T-helper 1 cell treated with Interleukin-12 subunit alpha and Interleukin-12 subunit beta and Interleukin-4 antibody, amounts not matched to agents 30 μg/mL and 1 μg/mL, for 36 hours (primary cell): ENCODE measurements around the gene KRT6A.
"Not testable (repeated sequence)": the region's sequence is repeated elsewhere in the genome, so short reads cannot be mapped to it uniquely, and the experiment has no call there.

Experiments used
- H3K27ac Mint-ChIP-seq: one replicate; pipeline ENCODE4 v1.8.0; 2021; ENCODE audit warnings: mild to moderate bottlenecking, mixed read lengths
- H3K27me3 Mint-ChIP-seq: one replicate; pipeline ENCODE4 v1.8.0; 2021; ENCODE audit warnings: low read depth, mixed read lengths
- H3K36me3 Mint-ChIP-seq: one replicate; pipeline ENCODE4 v1.8.0; 2021; ENCODE audit warnings: low read depth, mixed read lengths
- H3K4me1 Mint-ChIP-seq: one replicate; pipeline ENCODE4 v1.8.0; 2021; ENCODE audit warnings: low read depth, mixed read lengths
- H3K4me3 Mint-ChIP-seq: one replicate; pipeline ENCODE4 v1.8.0; 2021; ENCODE audit warnings: mild to moderate bottlenecking, moderate library complexity, mixed read lengths
- H3K9me3 Mint-ChIP-seq: one replicate; pipeline ENCODE4 v1.8.0; 2021; ENCODE audit warnings: mixed read lengths

Gene KRT6A

GRCh38 chr12:52518574-52519386, 25.7 kb upstream of the KRT6A start:
- Mint-ChIP-seq H3K4me3 (no peak overlapping the region), H3K9me3 (no peaks in the 10 kb centered on the region), H3K27ac (no peak overlapping the region)

DNA sequence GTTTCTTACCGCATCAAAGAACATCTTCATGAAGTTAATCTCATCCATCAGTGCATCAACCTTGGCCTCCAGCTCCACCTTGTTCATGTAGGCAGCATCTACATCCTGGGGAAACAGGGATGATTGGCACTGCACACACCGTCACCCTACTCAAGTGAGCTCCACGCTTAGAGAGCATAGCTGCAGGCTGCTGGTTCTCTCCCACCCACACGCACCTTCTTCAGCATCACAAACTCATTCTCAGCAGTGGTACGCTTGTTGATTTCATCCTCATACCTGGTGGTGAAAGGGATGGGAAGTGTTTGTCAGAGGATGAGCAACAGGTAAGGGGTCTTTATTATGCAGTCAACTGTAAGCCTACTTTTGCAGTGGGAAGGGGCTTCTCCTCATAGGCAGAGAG, 24.8 kb upstream of the KRT6A start:
- no peak overlapping the region for H3K4me3 Mint-ChIP-seq
- H3K4me1 Mint-ChIP-seq, result no peaks in the 10 kb centered on the region
- no peaks in the 10 kb centered on the region for H3K9me3 Mint-ChIP-seq
- peaks cover 4% of the 10 kb centered on the region for H3K27me3 Mint-ChIP-seq
- H3K27ac Mint-ChIP-seq, result no peak overlapping the region
- H3K36me3 Mint-ChIP-seq, result no peaks in the 10 kb centered on the region

More at GRCh38 chr12:52518574-52519386, 25.7 kb upstream of the KRT6A start:
- Mint-ChIP-seq H3K4me1 (no peaks in the 10 kb centered on the region), H3K36me3 (no peaks in the 10 kb centered on the region), H3K27me3 (peaks cover 4% of the 10 kb centered on the region)

GRCh38 chr12:52517005-52517835, 24.2 kb upstream of the KRT6A start:
- Mint-ChIP-seq H3K36me3 (no peaks in the 10 kb centered on the region), H3K27ac (no peak overlapping the region), H3K4me1 (no peaks in the 10 kb centered on the region), H3K4me3 (no peak overlapping the region), H3K9me3 (no peaks in the 10 kb centered on the region), H3K27me3 (peaks cover 4% of the 10 kb centered on the region)

DNA sequence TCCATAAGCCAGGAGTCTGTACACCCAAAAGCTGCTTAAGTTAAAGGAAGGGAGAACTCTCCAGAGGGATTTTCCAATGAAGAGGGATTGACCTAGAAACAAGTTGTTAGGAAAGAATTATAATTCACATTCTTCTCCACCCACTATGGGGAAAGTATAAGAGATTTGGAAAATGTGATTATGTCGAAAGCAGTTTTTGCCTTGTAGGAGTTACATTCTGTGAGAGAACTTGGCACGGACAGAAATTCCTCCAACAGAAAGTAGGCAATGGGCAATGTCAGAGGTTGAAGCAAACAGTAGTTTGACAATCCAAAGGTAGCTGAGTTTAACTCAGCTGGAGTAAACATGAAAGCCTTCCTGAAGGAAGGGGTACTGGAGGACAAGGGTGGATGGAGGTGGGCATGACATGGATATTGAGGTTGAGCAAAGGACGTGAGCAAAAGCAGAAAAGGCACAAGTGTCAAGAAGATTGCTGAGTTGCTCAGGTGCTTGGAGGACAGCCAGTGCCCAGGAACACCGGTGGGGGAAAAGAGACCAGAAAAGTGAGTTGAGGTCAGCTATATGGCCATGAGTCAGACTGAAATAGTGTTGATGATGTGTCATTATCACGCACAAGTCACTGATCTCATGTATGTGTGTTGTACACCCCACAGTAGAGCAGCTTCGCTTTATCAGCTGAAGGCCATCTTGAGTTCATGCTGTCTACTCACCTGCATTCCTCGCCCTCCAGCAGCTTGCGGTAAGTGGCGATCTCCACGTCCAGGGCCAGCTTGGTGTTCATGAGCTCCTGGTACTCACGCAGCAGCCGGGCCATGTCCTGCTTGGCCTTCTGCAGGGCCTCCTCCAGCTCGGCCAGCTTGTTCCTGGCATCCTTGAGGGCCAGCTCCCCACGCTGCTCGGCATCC, 23.1 kb upstream of the KRT6A start:
- Mint-ChIP-seq H3K27me3 (peaks cover 4% of the 10 kb centered on the region), H3K9me3 (peaks cover 7% of the 10 kb centered on the region), H3K4me3 (no peak overlapping the region), H3K4me1 (no peaks in the 10 kb centered on the region), H3K36me3 (no peaks in the 10 kb centered on the region), H3K27ac (no peak overlapping the region)

GRCh38 chr12:52515319-52515646, 22.2 kb upstream of the KRT6A start:
- peaks cover 4% of the 10 kb centered on the region for H3K27me3 Mint-ChIP-seq
- H3K27ac Mint-ChIP-seq, result no peak overlapping the region
- no peak overlapping the region for H3K4me3 Mint-ChIP-seq
- H3K9me3 Mint-ChIP-seq, result peaks cover 11% of the 10 kb centered on the region
- no peaks in the 10 kb centered on the region for H3K36me3 Mint-ChIP-seq
- no peaks in the 10 kb centered on the region for H3K4me1 Mint-ChIP-seq

GRCh38 chr12:52514471-52515318, 21.6 kb upstream of the KRT6A start:
- Mint-ChIP-seq H3K9me3 (peaks cover 11% of the 10 kb centered on the region), H3K27ac (no peak overlapping the region), H3K4me1 (no peaks in the 10 kb centered on the region), H3K27me3 (peaks cover 6% of the 10 kb centered on the region), H3K4me3 (no peak overlapping the region), H3K36me3 (no peaks in the 10 kb centered on the region)

GRCh38 chr12:52513736-52514135, 20.7 kb upstream of the KRT6A start:
- peaks cover 8% of the 10 kb centered on the region for H3K27me3 Mint-ChIP-seq
- H3K27ac Mint-ChIP-seq, result no peak overlapping the region
- peaks cover 11% of the 10 kb centered on the region for H3K9me3 Mint-ChIP-seq
- H3K36me3 Mint-ChIP-seq, result no peaks in the 10 kb centered on the region
- no peaks in the 10 kb centered on the region for H3K4me1 Mint-ChIP-seq
- H3K4me3 Mint-ChIP-seq, result no peak overlapping the region

- H3K4me1 Mint-ChIP-seq, result no peaks in the 10 kb centered on the region
- peaks cover 23% of the 10 kb centered on the region for H3K27me3 Mint-ChIP-seq
- no peak overlapping the region for H3K4me3 Mint-ChIP-seq
- H3K9me3 Mint-ChIP-seq, result peaks cover 11% of the 10 kb centered on the region
- H3K36me3 Mint-ChIP-seq, result no peaks in the 10 kb centered on the region
- no peak overlapping the region for H3K27ac Mint-ChIP-seq
Measured at GRCh38 chr12:52508211-52508610, 15.2 kb upstream of the KRT6A start.

DNA sequence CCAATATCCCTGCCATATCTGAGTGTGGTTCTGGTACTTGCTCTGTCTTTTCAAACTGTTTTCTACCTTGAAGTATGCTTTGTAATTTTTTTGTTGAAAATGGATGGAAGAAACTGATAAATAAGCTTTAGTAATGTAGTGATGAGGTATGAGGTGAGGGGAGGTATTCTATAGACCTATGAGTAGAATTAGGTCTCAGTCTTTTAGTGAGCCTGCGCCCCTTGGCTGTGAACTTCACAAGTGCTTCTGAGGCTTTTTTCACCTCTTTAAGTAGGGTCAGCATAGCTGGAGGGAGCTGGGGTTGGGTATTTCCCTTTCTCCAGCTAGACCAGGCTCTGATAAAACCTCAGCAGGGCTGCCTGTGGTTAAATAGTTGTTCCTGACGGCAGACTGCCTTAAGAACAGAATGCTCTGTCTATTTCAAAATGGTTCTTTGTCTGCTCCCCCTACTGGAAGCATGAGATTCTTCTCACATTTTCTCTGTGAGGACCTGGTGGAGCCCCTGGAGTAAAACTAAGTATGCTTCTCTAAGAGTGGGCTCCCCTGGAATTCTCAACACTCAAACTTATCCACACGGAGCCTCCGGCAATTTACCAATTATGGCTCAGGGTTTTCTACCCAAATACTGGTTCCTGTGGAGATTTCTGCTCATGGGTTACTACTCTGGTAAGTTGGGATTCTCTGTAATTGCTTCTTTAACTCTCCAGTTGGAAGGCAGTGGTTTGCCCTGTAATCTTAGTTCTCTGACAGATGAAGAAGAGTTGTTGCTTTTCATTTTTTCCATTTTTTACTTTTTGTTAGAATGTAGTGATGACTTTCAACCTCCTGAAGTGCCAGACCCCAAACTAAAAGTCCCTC, 14.0 kb upstream of the KRT6A start:
- Mint-ChIP-seq H3K36me3 (no peaks in the 10 kb centered on the region), H3K4me3 (no peak overlapping the region), H3K27ac (no peak overlapping the region), H3K4me1 (no peaks in the 10 kb centered on the region), H3K9me3 (peaks cover 11% of the 10 kb centered on the region), H3K27me3 (peaks cover 27% of the 10 kb centered on the region)

DNA sequence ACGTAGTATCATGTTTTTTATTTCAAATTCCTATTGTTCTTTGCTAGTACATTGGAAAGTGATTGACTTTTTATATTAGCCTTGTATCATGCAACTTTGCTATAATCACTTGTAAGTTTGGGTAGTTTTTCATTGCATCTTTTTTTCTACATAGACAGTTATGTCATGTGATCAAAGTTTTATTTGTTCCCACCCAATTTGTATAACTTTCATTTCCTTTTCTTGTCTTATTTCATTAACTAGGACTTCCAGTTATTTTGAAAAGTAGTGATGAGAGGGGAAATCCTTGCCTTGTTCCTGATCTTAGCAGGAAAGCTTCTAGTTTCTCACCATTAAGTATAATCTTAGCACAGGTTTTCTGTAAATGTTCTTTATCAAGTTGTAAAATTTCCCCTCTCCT, 9.8 kb upstream of the KRT6A start:
- Mint-ChIP-seq H3K27me3 (peaks cover 27% of the 10 kb centered on the region), H3K36me3 (no peaks in the 10 kb centered on the region), H3K4me3 (no peak overlapping the region), H3K27ac (no peak overlapping the region), H3K4me1 (no peaks in the 10 kb centered on the region), H3K9me3 (no peaks in the 10 kb centered on the region)

DNA sequence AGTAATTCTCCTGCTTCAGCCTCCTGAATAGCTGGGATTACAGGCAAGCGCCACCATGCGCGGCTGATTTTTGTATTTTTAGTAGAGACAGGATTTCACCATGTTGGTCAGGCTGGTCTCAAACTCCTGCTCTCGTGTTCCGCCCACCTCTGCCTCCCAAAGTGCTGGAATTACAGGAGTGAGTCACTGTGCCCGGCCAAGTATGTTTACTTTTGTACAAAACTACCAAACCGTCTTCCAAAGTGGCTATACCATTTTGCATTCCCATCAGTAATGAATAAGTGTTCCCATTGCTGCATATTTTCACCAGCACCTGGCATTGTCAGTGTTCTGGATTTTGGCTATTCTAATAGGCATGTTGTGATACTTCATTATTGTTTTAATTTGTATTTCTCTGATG, 8.4 kb upstream of the KRT6A start:
- Mint-ChIP-seq H3K4me3 (no peak overlapping the region), H3K4me1 (no peaks in the 10 kb centered on the region), H3K27me3 (peaks cover 16% of the 10 kb centered on the region), H3K27ac (no peak overlapping the region), H3K9me3 (no peaks in the 10 kb centered on the region), H3K36me3 (no peaks in the 10 kb centered on the region)

GRCh38 chr12:52500574-52500973, 7.5 kb upstream of the KRT6A start:
- H3K27me3 Mint-ChIP-seq, result peaks cover 18% of the 10 kb centered on the region
- not testable (repeated sequence) for H3K36me3 Mint-ChIP-seq, H3K27ac Mint-ChIP-seq, H3K4me1 Mint-ChIP-seq, H3K4me3 Mint-ChIP-seq, H3K9me3 Mint-ChIP-seq
